NCI-H345 (cell line): ENCODE data around the gene PPP1CB.
A peak's percentile ranks its signal among the peaks of the same experiment; 100 is the strongest.
"Not testable (repeated sequence)": the region's sequence is repeated elsewhere in the genome, so short reads cannot be mapped to it uniquely, and the experiment has no call there.

ENCODE experiments used
- DNase-seq: peaks from one replicate; lab custom pipeline; 2025; lab: John Stamatoyannopoulos, UW

Gene PPP1CB

GRCh38 chr2:28778392-28778791, 26.8 kb downstream of the PPP1CB start:
- DNase-seq = no peak

DNA sequence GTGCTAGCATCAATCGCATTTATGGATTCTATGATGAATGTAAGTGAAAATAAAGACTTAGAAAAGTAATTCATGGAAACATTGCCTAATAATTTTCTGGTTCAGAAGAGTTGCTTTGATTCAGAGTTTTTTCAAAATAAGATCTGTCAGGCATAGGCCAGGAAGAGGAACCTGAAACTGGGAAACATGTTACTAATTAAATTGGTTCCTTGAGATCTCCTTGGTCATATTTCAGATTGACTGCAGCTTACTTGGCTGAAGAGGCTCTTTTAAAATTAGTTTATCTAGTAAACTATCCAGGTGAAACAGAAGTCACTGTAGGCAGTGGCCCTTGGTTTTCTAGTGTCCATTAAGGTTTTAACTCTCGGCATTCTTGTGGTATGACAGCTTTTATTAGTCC, 27.4 kb downstream of the PPP1CB start:
- no peak for DNase-seq

DNA sequence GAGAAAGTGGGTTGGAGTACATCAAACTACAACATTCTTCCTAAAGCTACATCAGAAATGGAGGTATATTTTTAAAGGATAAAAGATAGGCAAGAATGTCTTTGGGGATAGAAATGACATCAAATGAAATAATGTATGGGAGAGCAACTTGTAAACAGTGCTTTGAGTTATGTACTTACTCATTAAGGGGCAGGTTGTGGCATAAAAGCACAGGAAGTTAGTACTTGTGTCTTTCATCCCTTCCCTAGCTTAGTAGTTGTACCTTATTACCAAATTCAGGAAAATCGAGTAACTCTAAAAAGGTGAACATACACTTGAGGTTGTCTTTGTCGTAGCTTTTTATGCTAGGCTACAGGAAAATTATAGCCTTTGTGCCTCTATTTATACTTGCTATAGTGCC, 28.9 kb downstream of the PPP1CB start:
- DNase-seq = no peak

DNA sequence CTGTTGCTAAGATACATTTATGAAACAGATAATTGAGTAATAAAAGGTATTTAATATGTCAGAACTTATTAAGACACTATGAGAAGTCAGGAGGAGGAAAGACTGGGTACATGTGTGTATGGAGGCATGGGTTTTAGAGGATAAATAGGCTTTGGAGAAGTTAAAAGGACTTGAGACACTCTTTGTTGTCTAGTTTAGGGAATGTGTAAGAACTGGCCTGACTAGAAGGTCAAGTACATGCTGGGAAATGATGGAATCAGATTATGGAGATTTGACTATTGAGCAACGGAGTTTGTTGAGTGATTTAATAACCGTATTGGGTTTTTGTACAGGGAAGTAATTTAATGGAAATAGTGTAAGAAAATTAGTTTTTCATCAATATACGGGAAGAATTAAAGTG, 30.8 kb downstream of the PPP1CB start:
- no peak for DNase-seq

DNA sequence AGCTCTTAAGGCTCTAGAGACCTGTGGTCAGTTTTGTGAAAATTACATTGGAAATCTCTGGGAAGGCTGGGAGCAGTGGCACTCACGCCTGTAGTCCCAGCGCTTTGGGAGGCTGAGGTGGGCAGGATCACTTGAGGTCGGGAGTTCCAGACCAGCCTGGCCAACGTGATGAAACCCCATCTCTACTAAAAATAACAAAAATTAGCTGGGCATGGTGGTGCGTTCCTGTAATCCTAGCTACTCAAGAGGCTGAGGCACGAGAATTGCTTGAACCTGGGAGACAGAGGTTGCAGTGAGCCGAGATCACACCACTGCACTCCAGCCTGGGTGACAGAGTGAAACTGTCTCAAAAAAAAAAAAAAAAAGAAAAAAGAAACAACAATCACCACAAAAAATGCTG, 32.9 kb downstream of the PPP1CB start:
- DNase-seq = not testable (repeated sequence)

- no peak for DNase-seq
Observed at GRCh38 chr2:28796620-28797019, 45.0 kb downstream of the PPP1CB start.

- DNase-seq = no peak
Observed at GRCh38 chr2:28801726-28802125, 50.1 kb downstream of the PPP1CB start.

- DNase-seq = no peak
Observed at GRCh38 chr2:28802975-28803429, 51.4 kb downstream of the PPP1CB start.

- DNase-seq = no peak
Observed at GRCh38 chr2:28809927-28810326, 58.3 kb downstream of the PPP1CB start.

DNA sequence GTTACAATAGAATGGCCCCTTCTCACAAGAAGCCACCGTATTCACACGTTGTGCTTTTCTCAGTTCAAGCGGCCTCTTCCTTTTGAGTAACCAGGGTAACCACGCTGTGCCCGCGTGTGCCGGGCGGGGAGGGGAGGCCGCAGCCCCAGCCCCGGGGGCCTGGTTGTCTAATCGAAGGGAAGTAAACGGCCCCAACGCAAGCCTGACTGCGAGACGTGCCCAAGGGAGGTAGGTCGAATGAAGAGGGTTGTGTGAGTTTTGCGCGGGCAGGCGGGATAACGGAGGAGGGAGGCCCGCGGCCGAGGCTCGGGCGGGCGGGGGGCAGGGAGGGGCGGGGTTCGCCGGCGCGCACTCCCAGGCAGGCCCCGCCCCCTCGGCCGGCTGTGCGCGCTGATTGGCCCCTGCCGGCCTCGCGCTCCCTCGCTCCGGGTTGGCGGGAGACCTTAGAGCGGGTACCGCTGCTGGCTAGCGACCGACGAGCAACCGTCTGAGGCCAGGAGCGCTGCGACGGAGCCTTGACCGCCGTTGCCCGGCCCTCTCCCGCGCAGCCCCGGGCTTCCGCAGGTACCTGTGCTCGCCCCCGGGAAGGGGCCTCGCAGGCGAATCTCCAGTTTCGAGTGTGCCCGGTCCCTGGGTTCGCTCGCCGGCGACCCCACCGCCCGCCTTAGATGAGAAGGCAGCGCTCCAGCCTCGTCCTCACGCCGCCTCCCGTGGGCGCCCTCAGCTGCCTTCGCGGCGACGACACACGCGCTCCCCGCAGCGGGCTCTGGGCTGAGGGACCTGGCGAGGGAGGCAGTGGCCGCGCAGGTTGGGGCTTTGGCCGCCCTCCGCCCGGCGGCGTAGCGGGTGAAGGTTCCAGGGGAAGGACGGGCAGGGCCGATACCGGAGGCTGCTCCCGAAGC, 59.0 kb downstream of the PPP1CB start, which contains the start of gene SPDYA:
Gene SPDYA, plus strand, starts transcription at position 451 of the 902 bp plus-strand sequence. CDS start 5,181 bp downstream, outside the sequence.
- DNase-seq = peak; percentile 91

- DNase-seq = no peak
Observed at GRCh38 chr2:28818053-28818452, 66.4 kb downstream of the PPP1CB start.

DNA sequence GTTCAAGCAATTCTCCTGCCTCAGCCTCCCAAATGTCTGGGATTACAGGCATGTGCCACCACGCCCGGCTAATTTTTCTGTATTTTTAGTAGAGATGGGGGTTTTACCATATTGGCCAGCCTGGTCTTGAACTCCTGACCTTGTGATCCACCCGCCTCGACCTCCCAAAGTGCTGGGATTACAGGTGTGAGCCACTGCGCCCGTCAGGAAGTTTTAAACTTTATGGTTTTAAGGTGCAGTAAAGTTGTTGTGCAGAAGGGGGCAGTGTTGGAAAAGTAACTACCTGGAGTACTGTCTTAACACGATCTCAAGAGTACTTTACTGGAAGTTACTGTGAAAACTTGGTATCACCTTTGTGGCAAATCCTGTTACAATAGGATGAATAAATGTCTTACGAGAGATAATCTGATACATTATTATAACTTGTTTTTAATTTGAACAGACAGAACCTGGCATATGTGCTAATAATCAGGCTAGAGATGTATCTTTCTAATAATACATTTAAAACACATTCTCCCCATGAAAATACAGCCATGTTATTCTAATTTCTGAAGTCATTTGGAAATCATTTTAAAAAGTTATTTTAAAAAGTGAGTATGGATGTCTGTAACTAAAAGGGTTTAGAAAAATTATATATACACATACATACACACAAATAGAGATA, 69.8 kb downstream of the PPP1CB start:
- DNase-seq = peak; percentile 57

- DNase-seq = no peak
Observed at GRCh38 chr2:28822036-28822435, 70.4 kb downstream of the PPP1CB start.

DNA sequence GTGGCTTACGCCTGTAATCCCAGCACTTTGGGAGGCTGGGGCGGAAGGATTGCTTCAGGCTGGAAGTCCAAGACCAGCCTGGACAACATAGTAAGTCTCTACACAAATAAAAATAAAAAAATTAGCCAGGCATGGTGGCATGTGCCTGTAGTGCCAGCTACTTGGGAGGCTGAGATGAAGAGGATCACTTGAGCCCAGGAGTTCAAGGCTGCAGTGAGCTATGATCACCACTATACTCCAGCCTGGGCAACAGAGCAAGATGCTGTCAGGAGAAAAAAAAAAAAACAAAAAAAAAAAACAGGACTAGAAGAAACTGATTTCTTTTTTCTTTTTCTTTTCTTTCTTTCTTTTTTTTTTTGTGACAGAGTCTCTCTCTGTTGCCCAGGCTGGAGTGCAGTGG, 72.6 kb downstream of the PPP1CB start:
- DNase-seq = no peak

DNA sequence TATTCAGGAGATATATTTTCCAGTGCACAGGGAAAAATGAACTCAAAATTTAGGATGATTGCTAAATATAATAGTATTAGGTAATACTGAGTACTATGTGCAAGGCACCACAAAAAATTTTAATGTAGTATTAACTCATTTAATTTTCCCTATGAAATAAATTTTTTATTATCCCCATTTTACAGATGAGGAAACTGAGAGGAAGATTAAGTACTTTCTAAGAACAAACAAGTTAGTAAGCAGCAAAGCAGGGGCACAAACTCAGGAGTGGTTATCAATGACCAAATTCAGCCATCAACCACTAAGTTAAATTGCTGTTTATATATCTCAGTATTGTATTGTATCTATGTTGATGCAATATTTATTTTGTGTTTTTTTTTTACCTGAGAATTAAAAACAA, 73.2 kb downstream of the PPP1CB start:
- no peak for DNase-seq

DNA sequence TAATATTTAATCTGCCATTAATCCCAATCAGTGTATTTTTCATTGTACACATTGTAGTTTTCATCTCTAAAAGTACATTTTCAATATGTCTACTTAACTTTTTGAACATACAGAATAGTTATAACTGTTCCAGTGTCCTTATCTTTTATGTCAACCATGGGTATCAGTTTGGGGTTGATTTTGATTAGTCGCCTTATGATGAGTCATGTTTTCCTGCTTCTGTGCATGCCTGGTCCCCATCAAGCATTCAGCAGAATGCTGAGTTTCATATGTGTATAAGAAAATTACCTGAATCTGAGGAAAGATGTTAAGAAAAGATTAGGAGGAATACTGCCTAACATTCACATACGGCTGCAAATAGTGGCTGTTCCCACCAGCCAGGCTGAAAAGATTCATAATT, 76.8 kb downstream of the PPP1CB start:
- DNase-seq = no peak

GRCh38 chr2:28833740-28834470, 82.3 kb downstream of the PPP1CB start:
- DNase-seq = no peak

- DNase-seq = no peak
Observed at GRCh38 chr2:28835781-28836180, 84.2 kb downstream of the PPP1CB start.

DNA sequence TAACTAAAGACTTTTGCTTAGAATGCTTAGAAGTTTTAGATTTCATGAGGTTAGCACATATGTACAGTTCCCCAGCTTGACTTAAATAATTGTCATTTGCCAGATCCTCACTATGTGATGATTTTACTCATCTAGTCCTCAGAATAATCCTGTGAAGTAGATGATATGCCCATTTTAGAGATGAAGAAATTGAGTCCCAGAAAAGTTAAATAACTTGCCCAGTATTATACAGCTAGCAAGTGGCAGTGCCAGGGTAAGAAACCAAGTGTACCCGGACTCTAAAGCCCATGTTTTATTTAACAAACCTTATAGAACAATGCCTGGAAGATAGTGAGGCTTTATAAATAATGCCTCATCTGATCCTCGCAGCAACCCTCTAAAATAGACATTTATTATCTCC, 87.3 kb downstream of the PPP1CB start:
- DNase-seq = no peak

DNA sequence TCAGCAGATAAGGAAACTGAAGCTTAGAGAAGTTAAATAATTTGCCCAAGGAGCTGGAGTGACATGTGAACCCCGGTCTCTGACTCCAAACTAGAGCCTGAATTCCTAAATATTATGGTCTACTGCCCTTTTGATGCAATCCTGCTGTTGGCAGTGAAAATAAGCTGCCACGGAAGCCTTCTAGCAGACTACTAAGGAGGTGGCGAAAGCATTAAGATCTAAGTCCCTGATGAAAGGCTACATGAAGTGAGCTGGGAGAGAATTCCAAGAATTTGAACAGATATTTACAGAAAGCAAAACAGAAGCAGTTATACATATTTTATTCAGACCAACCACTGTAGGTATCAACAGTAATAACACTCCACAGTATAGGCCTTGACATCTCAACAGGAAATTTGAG, 90.4 kb downstream of the PPP1CB start:
- DNase-seq = no peak
